GM18499 (cell line): ENCODE results near the gene NLGN1.

Source experiments
- ATAC-seq: cut with Tn5 transposase; IDR thresholded peaks from one replicate; pipeline ENCODE4 v1.9.1; 2021; ENCODE audit warnings: moderate number of reproducible peaks; ENCODE audit not compliant: insufficient read depth, unreplicated experiment

The NLGN1 gene

GRCh38 chr3:174232658-174233429 lies 835.3 kb downstream of the NLGN1 start:
- ATAC-seq = no peak

DNA sequence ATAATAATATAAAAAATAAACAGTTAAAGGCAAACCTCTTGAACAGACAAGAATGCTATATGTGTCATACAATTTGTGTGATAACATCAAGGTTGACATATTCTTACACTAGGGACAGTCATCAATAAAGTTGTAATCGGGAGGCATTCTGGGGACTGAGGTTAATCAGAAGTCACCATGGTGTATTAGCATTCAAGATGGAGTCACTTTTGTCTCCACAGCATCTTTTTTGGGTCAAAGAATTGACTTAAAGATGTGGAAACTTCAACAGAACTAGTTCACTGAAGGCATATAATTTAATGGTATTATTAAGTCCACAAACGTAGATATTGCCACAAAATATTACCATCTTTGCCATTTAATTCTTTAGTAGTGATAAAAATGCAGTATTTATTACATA lies 836.0 kb downstream of the NLGN1 start:
- no peak for ATAC-seq

GRCh38 chr3:174242311-174243041 lies 844.9 kb downstream of the NLGN1 start:
- ATAC-seq = no peak

DNA sequence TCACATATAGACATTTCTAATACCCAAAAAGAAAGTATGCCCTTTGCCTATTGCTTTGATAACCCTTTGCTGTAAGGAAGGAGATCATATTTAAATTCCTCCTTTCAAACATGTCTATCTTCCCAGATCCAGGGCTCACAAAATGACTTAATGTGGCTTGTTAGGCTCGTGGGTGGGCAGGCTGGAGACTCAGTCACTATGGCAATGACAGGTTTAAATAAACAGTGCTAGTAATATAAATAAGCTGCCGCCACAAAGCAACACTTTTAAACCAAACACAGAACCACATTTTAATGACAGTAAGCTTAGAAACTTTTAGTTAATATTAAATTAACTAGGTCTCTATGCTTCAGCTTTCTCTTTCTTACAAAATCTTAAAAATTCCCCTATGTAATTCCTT lies 845.6 kb downstream of the NLGN1 start:
- no peak for ATAC-seq

DNA sequence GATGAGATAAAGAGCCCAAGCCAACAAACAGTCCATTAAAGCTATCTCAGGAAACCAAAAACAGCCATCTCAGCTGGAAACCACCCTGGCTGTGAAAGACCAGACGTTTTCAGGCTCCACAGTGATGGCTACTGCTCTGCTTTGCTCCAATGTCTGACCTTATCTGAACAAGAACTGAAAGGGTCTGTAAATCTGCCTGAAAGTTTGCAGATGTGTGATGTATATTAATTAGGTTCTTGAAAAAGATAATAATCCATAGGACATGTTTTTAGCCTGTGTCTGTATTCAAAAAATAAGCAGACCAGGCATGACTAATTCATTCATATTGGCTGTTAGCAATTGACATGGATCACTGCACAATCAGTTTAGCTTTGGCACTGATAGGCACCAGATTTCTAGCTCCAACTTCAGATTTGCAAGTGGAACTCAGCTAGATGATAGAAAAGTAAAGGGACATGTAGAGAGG lies 850.2 kb downstream of the NLGN1 start:
- no peak for ATAC-seq

DNA sequence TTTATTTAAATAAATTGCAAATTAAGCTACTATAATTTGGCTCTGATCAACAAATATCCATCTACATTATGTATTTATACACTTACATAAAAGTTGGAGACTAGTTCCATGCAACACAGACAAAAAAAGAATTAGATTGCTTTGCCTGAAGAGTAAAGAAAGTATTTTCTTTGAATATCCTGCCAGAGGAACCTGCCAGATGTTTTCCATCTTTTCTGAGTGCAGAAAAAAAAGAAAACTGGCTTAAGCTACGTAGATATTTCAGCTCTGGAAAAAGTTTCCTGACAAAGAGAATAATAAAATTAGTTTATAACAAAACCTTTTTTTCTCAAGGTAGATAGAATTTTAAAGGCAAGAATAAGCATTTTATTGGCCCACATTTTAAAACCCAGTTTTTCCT lies 854.1 kb downstream of the NLGN1 start:
- no peak for ATAC-seq

- ATAC-seq = no peak
These were observed 855.8 kb downstream of the NLGN1 start for GRCh38 chr3:174253196-174253823.

GRCh38 chr3:174253940-174254339 lies 856.4 kb downstream of the NLGN1 start:
- ATAC-seq = no peak

- no peak for ATAC-seq
These were observed 857.9 kb downstream of the NLGN1 start for GRCh38 chr3:174255454-174255853.

DNA sequence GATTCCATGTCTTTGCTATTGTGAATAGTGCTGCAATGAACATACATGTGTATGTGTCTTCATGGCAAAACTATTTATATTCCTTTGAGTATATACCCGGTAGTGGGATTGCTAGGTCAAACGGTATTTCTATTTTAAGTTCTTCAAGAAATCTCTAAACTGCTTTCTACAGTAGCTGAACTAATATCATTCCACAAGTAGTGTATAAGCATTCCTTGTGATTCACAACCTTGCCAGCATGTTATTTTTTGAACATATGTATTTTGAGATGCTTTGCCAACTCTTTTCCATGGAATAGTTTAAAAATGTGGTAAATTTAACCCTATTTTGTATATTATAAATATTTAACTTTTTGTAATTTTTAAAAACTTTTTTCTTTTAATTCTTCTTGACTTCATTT lies 868.9 kb downstream of the NLGN1 start:
- no peak for ATAC-seq

DNA sequence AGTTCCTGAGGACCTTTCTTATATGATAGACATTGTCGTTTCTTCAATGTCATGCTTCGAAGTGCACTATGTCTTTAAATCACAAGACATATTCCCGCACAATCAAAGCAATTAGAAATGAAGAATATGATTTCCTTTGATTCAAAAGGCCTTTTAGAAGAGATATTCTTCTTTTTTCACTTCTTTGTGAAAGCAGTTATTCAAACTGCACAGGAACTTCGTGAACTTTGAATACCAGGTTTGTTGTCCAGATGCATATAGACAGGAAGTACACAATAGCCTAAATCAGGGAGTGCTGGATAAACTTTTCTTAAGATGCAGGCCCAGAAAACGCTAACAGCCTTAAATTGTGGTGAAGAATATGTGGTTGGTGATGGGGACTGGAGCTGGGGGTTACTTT lies 870.5 kb downstream of the NLGN1 start:
- no peak for ATAC-seq

DNA sequence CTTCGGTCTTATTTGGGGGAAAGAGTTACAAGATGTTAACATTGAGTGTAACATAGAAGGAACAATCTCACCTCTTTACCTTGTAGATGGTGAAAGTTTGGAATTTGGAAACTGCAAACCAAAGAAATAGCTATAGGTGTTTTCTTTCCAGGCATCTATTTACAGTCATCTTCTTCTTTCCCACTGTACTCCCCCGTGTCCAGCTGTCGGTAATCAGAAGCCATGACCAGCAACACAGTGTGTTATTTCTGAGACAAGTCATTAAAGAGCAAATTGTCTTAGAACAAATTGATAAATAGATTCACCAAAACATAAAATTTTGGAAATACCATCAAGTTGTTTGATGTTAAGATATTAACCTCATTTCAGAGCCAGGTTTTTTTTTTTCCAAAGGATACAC lies 871.0 kb downstream of the NLGN1 start:
- no peak for ATAC-seq

- no peak for ATAC-seq
These were observed 873.3 kb downstream of the NLGN1 start for GRCh38 chr3:174270841-174271240.

DNA sequence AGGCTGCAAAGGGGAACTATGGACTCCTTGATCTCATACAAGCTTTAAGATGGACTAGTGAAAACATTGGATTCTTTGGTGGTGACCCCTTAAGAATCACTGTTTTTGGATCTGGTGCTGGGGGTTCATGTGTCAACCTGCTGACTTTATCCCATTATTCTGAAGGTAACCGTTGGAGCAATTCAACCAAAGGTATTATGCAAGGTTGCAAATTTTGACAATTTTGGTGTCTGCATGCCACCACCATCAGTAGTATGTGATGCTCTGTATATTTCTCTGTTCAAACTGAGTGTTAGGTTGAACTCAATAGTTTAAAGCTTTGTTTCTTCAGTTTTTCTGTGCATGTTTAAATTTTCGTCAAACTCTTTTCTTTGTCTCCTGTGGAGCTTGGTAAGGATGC lies 877.8 kb downstream of the NLGN1 start:
- no peak for ATAC-seq

DNA sequence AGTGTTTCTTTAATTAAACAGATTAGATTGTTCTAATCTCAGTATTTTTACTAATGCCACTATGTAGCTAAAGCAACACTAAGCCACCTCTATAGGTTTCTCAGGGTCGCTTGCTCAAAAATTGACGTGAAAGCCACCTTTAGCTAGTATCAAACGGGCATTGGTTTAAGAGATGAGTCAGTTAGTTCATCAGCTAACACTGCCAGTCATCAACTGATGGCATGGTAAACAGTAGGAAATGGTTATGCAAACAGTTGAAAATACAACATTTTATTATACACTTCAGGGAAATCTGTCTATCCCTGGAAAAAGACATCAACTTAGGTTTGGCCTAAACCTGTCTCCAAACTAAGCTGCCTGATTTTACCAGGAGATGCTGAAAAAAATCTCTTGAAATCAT lies 879.3 kb downstream of the NLGN1 start:
- ATAC-seq = no peak

DNA sequence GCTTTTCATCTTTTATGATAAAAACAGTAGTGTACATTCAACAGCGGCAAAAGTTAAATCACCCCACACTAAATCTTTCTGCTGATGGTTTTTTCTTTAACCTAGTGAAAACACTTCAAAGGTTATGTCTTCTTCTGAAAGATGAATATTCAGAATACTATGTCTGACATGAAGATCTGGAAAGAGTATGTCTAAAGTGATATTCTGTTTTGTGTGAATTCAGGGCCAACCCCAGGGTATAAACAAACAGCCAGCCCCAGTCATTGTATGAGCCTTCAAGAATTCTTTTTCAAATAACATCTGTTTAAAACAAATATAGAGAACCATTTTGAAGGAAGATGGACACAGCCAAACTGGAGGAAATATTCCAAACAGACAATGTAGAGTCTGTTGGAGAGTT lies 880.5 kb downstream of the NLGN1 start:
- no peak for ATAC-seq

DNA sequence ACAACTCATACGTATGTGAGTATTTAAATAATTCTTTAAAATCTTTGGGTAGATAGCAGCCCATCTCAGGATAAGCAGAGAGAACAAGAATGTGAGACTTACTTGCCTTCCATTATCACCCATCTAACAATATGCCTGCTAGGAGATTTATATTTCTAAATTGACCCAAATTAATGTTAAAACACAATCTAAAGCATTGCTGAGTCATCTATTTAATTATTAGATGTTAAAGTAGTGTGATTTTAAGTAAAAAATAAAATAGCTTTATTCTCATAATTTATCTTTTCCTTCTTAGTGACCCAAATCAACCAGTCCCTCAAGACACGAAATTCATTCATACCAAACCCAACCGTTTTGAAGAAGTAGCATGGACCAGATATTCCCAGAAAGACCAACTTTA lies 882.6 kb downstream of the NLGN1 start:
- no peak for ATAC-seq

DNA sequence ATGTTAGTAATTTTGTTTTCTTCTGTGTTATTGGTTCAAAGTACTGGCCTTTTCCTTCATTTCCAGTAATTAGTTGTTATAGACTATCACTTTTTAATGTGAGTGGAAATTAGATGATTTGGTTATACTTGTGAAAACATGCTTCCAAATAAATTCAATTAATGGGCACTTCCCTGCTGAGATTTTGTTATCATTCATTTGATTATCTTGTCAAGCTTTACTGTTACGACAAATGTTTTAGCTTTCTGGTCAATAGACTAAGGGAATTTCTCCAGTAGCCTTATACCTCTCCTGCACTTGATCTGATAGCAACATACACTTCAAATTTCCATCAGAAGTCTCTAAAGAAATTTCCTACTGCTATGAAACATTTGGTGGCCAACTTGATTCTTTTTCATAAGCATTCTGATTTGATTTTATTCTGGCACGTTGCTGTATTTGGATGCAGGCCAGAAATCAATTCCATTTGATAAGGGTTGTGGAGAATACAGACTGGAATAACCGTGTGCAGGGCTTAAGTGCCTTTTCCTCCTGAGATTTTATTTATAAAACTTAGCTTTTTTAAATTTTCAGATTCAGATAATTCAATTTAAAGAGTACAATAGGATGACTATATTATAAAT lies 887.8 kb downstream of the NLGN1 start:
- no peak for ATAC-seq

DNA sequence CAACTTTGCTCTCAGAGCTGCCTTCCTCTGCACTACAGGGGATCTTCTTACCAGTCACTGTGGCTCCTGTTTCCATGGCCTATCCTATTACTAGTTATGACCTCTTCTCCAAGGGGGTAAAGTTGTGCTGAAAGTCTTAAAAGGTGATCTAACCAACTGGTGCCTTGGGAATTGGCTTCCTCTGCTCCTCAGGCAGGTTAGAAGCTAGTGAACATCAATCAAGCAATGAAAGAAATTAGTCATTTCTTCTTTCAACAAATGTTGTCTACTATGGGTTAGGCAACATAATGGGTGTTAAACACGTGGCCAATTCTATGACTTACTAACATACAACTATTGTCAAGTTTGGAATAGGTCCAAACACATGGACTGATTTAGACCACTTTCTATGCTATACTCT lies 890.2 kb downstream of the NLGN1 start:
- ATAC-seq = no peak

- ATAC-seq = no peak
These were observed 897.1 kb downstream of the NLGN1 start for GRCh38 chr3:174294616-174295015.
